Mesenteric fat pad (tissue), 1 donor: ENCODE data around the gene OBSCN. TPM values are rescaled to one million over a fixed set of nuclear protein-coding genes. Genes with fewer than 3 reads are reported as not detected.
"Not testable (repeated sequence)": the region's sequence is repeated elsewhere in the genome, so short reads cannot be mapped to it uniquely, and the experiment has no call there.

Experiments
- DNase-seq: peaks from one replicate; pipeline ENCODE4 v3.0.0-alpha.2; 2020; ENCODE audit warnings: low spot score
- total RNA-seq: library from RNA; stranded (reverse); fragmentation: NEBNext Ultra II Directional; extraction: Animal tissue kit (Norgen Biotek cat#: 25700); gene quantifications from one replicate; pipeline ENCODE4 v1.2.1, GENCODE V29; 2021
- donor health status: DM: yes; HTN: yes; CAD: no.

The OBSCN gene
- total RNA-seq, 1 donor from 2014 or later, result 3.7 TPM

DNA sequence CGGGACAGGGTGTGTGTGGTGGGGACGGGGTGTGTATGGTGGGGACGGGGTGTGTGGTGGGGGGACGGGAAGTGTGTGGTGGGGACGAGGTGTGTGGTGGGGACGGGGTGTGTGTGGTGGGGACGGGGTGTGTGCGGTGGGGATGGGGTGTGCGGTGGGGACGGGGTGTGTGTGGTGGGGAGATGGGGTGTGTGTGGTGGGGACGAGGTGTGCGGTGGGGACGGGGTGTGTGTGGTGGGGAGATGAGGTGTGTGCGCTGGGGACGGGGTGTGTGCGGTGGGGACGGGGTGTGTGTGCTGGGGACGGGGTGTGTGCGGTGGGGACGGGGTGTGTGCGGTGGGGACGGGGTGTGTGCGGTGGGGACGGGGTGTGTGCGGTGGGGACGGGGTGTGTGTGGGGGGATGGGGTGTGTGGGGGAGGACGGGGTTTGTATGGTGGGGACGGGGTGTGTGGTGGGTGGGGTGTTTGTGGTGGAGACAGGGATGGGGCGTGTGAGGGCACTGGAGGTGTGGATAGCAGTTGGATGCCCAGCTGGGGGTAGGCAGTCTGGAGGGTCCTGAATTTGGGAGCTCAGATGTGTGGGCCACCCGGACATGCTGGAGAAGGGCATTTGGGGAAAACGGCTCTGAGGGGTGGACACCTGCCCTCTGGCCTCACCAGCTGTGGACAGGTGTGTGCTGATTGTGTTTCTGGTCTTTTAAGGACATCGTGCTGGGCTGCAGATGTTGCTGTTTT, 25.4 kb upstream of the OBSCN start:
- DNase-seq, result peak; percentile 65

DNA sequence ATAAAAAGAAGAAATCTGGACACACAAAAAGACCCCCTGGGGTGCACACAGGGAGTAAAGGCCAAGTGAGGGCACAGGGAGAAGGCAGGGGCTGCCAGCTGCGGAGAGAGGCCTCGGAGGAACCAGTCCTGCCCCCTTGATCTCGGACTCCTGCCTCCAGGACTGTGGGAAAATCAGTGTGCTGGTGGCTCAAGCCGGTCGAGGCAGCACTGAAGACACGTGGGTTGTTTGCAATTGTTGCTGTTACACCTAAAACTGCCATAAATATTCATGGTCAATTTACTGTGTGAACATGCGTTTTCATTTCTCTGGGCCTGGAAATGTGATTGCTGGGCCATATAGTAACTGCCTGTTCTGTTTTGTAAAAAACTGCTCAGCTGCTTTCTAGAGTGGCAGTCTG, 23.7 kb upstream of the OBSCN start:
- peak; percentile 51 for DNase-seq

DNA sequence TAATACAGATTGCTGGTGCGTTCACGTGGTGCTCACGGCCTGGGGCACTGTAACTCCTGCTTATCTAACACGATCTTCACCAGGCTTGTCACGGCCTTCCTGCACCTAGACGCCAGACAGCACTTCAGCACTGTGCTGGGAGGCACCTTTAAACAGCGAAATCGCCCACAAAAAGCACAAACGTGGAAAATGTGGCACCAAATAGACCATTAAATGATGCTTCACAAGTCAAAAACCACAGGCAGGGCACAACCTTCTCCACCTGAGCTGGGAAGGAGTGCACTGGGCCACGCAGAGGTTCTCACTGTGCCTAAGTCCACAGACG, 22.2 kb upstream of the OBSCN start:
- peak; percentile 39 for DNase-seq

DNA sequence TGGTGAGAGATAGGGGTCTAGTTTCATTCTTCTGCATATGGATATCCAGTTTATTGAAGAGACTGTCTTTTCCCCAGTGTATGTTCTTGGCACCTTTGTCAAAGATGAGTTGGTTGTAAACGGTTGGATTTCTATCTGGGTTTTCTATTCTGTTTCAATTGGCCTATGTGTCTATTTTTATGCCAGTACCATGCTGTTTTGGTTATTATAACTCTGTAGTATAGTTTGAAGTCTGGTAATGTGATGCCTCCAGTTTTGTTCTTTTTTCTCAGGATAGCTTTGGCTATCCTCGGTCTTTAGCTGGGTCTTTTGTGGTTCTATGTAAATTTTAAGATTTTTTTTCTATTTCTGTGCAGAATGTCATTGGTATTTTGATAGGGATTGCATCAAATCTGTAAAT, 19.6 kb upstream of the OBSCN start:
- DNase-seq, result not testable (repeated sequence)

DNA sequence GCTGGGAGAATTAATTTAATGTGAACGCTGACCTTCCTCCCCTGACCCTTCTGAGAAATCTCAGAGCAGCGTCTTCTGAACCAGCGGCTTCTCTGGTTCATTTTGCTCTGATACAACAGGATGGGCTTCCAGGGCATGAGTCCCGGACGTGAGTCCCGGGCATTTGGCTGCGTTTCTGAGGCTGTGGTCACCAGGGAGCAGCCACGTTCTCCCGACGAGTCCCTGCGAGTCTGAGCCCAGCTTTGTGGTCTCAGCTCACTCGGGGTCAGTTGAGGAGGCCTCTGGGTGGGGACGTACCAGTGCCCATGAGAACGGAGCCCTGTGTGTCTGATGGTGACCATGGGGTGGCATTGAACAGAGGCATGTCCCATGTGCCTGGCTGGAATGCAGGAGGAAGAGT, 17.7 kb upstream of the OBSCN start:
- DNase-seq, result peak; percentile 41

DNA sequence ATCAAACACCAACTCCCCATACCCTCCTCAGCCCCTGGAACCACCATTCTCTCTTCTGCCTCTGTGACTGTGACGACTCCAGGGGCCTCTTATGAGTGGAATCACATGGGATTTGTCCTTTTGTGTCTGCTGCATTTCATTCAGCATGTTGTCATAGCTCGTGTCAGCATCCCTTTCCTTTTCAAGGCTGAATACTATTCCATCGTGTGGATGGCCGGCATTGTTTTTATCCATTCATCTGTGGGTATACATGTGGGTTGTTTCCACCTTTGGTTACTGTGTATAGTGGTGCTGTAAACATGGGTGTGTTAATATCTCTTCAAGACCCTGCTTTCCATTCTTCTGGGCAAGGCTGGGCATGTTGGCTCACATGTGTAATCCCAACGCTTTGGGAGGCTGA, 17.1 kb upstream of the OBSCN start:
- DNase-seq, result peak; percentile 51

DNA sequence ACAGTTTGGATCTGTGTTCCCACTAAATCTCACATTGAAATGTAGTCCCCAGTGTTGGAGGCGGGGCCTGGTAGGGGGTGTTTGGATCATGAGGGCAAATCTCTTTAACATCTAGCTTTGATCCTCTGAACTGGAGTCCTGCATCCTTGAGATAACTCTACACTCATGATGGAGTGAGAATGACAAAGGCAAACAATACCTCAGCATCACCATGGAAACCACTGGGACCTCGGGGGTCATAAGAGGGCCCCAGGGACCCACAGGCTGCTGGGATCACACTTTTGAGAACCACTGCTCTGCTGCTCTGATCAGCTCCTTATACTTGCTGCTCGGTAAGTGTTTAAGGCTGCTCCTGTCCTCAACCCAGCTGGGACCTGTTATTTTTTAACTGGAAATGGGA, 13.4 kb upstream of the OBSCN start:
- peak; percentile 30 for DNase-seq

DNA sequence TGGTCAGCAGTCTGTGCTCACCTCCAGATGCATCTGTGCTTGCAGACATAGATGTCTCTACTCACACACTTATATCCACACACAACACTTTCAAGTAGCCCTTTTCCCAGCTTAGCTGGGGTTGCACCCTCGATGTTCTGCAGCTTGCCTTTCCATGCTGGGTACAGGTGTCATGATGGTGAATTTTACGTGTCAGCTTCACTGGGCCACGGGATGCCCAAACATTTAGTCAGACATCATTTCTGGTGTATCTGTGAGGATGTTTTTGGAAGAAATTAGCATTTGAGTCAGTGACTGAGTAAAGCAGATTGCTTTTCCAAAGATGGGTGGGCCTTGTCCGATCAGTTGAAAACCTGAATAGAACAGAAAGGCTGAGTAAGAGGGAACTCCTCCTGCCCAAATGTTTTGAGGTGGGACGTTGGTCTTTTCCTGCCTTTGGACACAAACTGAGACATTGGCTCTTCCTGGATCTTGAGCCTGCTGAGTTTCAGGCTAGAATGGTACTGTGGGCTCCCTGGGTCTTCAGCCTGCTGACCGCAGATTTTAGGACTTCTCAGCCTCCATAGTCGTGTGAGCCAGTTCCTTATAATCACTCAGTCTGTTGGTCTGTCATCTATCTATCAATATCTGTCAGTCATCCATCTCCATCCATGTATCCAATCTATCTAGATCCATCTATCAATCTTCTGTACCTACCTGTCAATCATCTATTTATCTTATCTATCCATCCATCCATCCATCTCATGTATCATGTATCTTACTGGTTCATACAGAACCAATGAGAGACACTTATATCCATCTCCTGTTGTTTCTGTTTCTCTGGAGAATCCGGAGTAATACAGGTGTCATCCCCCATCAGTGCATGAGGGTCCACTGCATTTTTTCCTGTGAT, 12.7 kb upstream of the OBSCN start:
- DNase-seq, result peak; percentile 60

DNA sequence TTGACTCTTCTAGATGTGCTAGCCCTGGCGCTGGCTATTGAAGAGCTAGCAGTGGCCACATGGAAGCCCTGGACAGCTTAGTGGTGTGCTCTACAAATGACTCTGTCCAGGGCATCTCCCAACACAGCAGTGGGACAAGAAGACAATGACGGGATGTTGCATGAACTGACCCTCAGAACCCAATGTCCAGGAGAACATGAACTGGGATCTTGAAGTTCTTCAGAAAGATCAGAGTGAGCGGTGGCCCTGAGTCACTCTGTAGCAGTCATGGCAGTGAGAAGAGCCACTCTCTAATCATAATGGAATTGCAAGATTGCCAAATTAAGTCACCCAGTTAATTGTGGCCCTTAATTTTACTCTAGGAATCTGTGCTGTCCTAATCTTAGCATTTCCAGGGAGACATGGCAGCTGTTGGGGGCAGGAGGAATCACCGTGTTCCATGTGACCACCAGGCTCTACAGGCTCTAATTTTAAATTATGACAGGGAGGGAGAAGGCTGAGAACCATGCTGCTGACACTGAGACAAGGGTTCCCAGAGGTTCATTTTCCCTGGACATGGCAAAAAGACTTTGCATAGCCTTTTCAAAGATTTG, 10.2 kb upstream of the OBSCN start:
- peak; percentile 41 for DNase-seq

DNA sequence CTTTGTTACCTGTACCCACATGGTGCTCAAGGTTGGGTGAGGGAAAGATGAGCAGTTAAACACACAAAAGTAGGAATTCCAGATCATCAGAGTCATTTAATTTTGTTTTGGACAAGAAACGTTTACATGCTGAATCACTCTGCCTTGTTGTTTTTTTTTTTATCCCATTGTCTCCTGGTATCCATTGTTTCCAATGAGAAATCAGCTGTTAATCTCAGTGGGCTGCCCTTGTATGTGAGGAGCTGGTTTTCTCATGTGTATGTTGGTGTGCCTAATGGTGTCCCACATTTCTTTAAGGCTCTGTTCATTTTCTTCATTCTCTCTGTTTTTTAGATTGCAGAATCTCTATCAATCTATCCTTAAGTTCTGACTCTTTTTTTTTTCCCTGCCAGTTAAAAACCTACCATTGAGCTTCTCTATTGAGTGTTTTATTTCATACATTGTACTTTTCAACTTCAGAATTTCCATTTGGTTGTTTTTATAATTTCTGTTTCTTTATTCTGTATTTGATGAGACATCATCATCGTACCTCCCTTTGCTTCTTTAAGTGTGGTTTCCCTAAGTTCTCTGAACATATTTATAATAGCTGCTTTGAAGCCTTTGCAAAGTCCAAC, 8.8 kb upstream of the OBSCN start:
- no peak for DNase-seq

DNA sequence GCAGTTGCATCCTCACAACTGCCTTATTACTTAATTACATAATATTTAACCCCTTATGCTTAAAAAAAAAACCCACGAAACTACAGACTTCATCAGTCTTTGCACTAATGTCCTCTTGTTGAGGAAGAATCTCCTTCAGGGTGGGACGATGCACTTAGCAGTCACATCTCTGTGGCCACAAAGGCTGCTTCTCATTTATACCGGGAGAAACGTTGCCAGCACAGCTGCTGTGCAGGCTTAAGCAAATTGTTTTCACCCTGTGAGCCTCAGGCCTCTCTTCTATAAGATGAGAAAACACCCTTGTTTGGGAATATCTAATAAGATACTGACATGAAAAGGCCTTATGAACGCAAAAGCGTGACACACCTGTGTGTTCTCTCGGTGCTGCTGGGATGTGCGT, 2.9 kb upstream of the OBSCN start:
- DNase-seq, result no peak

DNA sequence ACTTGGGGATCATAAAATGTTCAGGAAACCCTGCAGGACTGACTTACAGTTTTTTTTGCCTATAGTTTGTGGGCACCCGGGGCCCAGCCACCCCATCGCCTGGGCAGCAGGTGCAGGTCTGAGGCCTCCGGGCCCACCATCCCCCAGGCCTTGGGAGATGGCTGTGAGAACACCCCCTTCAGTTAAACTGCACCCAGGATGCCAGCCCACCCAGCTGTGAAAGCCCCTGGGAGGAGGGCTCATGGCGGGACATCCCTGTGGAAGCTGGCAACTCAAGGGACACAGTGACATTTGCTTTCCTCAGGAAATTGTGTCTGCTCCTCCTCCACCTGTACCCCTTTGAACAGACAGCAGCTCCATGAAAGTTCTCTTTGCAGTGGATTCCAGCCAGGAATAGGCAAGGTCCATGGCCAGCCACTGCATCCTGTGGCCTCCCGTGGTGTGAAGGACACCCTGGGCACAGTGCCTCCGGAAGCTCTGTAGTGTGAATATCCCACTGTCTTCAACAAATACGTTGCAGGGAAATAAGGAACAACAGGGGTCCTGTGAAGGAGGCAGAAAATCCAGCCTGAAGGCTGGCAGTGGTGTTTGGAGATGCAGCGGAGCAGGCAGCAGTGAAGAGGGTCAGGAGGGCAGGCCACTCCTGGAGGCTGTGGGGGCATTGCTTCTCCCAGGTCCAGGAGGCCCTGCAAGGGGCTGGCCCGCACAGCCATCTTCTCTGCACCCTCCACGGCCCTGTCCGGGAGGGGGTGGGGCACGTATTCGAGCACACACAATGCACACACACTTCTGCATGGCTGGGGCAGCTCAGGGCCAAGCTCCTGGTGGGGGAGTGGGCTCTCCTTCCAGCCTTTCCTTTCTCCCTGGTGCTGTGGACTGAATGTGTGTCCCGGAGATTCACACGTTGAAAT, 2.1 kb upstream of the OBSCN start:
- DNase-seq, result peak; percentile 84

DNA sequence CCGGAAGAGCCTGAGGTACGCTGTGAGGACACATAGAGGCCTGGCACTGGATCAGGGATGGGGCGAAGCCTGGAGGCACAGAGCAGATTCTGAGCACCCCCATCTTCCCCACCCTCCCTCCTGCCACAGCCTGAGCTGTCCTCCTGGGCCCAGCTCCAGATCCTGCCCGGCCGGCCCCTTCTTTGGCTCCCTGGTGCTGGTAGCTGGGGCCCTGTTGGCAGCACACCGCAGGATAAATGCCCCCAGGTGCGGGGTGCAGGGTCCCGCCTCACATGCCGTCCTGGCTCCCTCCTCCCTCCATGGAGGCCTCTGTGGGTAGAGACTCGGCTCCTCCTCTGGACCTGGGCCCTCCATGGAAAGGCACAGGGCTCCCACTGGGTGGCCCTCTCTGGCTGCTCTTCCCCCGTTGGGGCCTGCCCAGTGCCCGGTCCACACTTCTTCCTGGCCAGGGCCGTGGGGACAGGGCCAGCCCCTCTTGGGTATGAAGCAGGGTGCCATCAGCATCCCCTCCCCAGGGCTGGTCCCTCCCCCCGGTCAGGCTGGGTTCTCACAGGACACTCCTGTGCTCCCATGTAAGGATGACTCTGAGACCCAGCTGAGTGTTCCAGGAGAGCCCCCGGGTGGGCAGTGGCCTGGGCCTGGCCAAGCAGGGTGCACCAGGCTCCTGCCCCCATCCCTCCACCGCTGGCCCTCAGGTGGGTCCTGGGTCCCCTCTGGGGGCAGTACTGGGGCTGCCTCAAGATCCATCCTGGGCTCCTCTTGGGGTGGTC, 1.1 kb upstream of the OBSCN start:
- DNase-seq, result peak; percentile 84

DNA sequence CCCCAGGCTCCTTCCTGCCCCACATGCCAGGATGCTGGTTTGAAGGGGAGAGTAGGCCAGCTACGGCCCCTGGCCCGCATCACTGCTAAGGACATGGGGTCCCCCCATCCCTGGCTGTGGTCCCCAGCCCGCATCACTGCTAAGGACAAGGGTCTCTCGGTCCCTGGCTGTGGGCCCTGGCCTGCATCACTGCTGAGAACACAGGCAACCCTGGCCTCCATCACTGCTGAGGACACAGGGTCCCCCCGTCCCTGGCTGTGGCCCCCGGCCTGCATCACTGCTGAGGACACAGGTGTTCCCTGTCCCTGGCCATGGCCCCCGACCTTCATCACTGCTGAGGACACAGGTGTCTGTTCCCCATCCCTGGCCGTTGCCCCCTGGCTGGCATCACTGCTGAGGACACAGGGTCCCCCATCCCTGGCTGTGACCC, 448 bp upstream of the OBSCN start:
- DNase-seq, result peak; percentile 87

DNA sequence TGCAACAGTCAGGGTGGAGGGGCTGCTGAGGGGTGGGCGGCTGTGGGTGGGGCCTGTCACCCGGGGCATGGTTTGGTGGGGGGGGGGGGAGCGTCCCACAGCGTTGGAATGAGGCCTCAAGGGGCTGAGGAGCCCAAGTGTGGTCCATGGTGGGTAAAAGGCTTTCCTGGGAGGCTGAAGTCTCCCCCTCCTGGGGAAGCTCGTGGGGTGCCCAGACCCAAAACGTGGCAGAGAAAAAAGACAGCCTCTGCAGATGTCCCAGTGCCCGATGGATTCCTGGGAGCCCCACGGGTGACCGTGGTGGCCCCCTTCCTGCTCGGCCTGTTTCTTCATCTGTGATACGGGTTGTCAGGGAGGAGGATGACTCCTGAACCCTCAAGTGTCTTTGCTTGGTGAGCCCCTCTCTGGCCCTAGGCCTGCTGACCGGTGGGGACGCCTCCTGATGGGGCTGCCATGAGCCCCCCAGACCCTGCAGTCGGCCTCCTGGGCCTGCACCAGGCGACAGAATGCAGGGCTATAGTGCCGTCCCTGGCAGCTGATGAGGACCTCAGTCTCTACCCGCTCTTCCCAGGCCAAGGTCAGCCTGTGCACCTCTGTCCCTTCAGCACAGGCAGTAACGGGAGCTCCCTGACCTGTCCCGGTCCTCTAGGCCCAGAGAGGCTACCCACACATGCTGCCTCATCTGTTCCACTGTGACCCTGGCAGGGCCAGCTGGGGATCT, 1.1 kb downstream of the OBSCN start:
- DNase-seq, result peak; percentile 78

DNA sequence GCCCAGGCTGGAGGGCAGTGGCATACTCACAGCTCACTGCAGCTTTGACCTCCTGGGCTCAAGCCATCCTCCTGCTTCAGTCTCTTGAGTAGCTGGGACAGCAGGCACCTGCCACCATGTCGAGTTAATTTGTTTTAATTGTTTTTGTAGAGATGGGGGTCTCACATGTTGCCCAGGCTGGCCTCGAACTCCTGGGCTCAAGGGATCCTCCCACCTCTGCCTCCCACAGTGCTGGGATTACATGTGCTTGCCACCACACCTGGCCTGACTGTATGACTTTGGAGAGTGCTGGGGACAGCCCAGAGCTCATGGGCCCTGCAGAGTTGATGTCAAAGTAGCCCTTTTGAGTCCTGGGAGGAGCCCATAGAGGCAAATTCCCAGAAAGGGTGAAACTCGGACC, 1.8 kb downstream of the OBSCN start:
- DNase-seq, result peak; percentile 72

DNA sequence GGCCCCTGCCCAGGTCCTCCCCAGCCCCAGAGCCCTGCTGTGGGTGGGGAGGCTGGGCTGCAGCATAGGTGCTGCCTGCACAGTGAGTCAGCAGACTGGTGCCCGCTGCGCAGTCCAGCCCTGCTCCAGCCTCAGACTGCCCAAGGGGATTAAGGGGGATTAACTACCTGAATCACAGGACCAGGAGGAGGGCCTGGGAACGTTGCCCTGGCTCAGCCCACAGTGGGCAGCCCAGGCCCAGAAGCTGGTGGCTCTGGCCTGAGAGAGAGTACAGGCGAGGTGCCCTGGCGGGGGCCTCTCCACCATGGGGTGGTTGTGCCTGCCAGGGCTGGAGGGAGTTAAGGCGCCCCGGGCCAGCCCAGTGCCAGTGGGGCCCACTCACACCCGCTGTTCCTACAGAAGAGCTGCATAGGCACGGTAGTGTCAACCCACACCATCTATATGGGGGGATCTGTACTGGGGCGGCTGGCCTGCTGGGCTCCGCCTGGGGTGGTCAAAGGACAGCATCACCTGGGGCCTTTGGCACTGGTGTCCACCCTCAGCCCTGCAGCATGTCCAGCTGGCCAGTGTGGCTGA, 2.3 kb downstream of the OBSCN start:
- DNase-seq, result peak; percentile 81

DNA sequence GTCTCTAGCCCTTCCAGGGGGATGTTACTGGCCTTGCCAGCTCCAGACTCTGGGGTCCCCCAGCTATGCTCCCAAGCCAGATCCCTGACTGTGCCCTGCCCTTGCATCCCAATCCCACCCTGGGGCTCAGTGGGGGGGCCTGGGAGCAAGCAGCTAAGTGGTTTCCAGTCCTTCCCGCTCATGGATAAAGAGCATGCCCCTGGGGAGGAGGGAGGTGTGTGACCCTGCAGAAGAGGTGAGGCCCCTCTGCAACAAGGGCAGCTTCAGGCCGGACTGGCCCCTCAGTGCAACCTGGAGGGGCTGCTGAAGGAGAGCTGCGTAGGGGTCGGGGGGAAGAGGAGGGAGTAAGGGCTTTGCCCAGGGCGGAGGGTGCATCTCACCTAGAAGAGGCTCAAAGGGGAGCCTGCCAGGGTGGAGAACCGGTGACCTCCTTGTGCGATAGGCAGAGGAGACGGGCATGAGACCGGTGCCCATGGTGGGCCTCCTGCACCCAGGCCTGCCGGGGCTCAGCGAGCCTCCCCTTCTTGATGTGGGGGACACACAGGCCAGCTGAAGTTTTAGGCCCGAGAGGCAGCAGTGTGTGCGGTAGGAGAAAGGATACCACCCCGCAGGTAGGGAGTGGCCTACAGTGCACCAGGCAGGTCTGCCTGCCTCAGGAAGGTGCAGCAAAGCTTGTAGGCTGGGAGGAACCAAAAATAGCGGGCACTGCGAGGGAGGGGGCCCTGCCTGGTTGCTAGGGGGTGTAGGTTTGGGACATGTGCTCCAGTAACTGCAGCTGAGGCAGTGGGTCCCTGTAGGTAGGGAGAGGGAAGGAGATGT, 3.1 kb downstream of the OBSCN start:
- DNase-seq, result peak; percentile 67
